ENCODE results near the gene CIB4.
"Not testable (repeated sequence)": the region's sequence is repeated elsewhere in the genome, so short reads cannot be mapped to it uniquely, and the experiment has no call there.

The CIB4 gene

DNA sequence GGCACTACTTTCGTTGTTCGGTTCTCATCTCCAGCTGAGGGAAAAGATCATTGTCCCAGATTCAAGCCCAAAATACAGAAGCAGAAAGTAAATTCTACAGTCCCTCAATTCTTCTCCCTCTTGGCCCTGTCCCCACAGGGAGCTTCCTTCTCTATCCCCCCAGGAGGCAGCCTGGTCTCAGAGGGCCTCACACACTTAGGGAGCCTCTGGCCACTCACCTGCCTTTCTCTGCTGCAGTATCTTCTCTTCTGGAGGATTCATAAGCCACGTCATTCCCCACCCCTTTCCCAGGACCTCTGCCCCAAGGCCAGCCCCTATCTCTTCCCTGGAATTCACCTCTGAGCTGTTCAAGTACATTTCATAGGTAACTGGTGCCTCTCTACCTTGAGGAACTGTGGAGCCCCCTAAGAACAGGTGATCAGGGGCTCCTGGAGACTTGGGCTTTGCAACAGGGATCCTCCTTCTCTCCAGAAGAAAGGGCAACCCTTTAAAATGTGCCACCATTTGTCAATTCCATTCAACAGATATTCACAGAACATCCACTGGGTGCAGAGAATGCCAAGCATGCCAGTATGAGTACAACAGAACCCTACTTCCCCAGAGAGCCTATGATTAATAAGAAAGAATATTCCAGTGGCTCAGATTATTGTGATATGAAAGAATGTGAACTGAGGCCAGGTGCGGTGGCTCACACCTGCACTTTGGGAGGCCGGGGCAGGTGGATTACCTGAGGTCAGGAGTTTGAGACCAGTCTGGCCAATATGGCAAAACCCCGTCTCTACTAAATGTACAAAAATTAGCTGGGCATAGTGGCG is 72.9 kb downstream of the CIB4 start:
- DNase-seq (ENCODE audit: low read depth in 2 of 2), result no peak

DNA sequence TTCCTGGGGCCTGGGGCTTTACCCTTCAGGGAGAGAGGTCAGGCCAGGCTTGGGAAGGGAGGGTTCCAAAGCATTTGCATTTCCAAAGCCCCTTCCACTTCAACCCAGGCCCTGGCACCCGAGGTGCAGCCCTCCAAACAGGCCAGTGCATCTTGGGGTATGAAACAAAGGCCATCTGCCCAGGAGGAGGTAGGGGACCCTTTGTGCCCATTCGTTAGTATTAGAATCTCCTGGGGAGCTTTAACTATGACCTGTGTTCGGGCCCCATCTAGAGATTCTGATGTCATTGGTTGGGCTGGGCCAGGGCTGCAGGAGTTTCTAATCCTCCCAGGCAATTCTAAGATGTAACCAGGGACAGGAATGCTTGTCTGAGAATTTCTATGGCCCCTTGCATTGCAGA is 73.6 kb downstream of the CIB4 start:
- no peak for DNase-seq (ENCODE audit: low read depth in 2 of 2)

DNA sequence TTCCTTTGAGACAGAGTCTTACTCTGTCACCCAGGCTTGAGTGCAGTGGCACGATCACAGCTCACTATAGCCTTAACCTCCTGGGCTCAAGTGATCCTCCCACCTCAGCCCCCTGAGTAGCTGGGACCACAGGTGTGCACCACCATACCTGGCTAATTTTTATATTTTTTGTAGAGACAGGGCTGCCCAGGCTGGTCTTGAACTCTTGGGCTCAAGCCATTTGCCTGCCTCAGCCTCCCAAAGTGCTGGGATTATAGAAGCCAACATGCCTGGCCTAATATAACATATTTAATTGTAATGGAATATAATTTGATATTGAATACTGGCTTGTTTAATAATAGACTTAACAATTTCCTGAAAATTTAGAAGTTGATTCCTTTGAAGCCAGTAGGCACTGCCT is 74.4 kb downstream of the CIB4 start:
- DNase-seq (ENCODE audit: low read depth in 2 of 2), result not testable (repeated sequence)

DNA sequence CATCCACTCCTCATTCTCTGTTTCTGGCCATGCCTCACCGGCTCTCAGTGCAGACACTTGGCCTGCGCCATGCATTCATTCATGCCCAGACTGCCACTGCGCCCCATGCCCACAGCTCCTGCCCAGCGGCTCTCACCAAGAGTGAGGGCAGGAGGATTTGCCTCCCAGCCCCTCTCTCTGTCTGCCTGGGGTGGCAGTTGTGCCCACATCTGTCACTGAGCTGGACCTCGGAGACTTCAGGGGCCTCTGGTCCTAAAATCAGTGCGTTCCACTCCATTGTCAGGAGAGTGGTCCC is 75.1 kb downstream of the CIB4 start:
- no peak for DNase-seq (ENCODE audit: low read depth in 2 of 2)

DNA sequence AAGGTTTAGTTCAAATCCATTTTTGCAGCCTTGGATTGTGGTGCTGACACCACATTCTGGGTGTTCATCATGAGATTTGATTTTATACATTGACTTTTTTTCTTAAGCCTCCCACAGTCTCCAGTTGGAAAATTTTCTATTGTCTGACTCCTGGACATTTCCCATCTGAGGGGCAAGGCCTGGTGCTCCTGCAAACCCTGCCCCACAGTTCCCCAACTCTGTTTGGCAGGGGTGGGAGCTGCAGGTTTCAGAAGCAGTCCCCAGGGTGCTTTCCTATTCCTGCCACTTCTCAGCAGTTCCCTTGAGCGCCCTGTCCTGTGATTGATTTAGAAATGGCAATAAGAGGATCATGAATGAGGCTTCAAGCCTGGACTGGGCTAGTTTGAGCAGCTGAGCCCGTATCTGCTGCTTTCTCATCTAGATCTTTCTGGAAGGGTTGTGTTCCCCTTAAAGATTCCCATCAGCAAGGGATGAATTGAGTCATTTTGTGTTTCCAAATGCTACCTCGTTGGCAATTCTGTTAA is 77.0 kb downstream of the CIB4 start:
- DNase-seq (ENCODE audit: low read depth in 2 of 2), result no peak

DNA sequence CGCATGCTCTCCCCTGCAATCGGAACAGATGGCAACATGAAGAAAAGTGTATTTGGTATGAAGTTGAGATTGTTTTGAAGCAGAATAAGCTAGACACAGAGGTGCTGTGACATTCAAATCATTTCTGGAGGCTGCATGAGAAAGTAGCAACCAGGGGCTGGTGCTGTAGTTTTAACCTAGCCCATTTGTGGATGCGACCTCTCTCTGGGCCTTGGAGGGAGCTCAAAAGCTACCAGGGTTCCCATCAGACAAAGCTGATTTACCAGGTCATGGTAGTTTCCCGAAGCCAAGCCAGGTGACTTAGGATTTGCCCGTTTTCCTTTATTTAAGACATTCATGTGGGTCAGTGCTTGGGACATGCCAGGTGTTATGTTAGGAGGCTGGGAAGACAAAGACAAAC is 77.5 kb downstream of the CIB4 start:
- no peak for DNase-seq (ENCODE audit: low read depth in 2 of 2)

DNA sequence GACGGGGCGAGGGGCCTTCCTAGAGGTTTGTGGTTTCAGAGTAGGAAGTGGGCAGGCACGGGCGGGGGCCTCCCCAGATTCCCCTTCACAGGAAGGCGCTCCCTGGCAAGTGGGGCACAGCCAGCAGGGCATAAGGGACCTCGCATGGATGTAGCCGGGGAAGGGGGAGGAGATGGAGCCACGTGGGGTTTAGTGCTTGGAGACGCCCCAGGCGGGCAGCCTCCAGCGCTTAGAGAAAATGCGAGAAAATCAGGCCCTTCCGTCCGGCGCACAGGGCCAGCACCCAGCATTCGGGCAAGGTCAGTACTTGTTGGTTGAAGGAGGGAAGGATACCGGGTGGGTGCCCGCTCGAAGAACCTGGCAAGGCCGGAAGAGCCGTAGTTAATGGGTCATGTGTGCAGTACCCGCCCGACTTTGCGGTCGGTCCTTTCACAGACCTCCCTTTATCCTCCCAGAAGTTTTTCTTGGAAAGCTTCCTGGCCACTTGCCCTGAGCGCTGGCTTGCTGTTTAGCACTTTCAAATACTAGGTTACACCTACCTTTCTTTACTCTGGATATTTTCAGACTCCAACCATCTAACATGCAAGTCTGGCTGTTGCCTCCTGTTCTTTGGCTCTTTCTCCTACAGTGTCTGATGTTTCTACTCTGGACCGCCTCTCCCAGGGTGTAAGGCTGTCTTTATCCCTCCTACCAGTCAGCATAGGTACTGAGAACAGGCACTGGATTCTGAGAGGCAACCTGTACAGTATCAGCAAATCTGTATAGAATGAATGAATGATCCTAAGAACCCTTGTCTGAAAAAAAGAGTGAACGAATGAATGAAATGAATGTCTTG is 78.1 kb downstream of the CIB4 start:
- no peak for DNase-seq (ENCODE audit: low read depth in 2 of 2)

DNA sequence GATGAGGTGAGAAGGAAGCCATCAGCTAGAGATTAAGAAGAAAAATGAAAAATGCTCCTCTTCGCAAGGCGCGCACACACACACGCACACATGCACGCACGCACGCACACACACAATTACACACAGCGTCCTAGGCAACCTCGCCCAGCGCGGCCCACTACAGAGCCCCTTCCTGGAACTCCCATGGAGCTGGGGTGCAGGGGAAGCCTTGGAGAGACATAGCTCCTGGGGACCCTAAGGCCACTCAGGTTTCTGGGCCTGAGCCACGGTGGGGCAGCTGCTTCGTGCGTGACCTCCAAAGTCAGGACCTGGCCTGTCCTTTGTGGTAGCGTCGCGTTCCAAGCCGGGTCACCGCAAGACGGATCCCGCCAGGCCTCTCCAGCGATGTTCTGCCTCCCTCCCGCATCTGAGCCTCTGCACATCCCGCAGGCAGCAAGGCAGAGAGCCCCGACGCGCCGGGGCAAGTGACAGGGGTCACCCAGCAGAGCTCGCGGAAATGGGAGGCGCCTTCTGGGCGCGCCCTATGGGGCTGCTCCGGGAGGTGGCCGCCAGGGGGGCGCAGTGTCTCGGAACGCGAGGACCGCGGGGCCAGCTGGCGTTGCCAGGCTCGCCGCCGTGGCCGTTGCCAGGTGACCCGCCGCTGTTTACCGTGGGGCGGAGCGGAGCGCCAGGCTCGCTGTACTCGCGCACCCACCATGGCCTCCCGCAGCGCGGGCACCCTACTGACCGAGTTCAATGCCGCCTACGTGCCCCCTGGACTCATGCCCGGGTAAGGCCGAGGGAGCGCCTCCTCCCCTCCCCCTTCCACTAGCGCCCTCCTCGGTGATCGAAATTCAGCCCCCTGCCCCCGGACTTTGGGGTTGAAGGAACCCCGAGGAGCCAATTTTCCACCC is 79.0 kb downstream of the CIB4 start:
- DNase-seq (ENCODE audit: low read depth in 2 of 2), result no peak

DNA sequence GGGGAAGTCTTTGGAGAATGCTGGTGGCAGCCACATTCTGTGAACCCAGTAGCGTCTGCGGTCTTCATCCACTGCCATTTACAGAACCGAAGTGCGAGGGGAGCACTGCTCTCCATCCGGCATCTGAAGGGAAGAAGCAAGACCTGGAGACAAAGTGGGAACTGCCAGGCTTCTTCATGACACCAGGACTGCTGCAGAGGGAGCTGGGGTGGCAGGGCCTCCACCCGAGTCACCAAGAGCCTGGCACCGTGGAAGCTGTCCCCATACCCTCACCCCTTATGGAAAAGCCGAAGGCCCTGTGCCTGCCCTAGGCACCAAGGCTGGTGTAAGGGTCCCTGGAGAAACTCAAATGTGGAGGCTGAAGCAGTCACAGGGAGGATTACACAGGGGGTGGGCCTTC is 79.8 kb downstream of the CIB4 start:
- DNase-seq (ENCODE audit: low read depth in 2 of 2), result no peak

DNA sequence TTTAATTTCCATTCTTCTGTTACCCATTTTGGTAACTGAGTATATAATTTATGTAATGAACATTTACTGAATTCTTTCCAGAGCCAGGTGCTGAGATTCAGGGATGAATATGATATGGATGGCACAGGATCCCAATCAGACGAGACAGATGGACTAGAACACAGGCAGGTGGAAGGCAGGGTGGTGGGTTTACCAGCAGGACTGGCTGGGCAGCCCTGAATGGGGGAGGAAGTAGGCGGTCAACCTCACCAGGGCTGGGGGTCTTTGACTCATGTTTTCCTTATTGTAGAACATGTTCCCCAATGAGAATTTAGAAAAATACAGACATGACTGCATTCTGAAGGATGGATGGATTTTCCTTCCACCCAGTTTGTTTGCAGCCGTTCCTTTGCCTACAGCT is 80.3 kb downstream of the CIB4 start:
- DNase-seq (ENCODE audit: low read depth in 2 of 2), result no peak

DNA sequence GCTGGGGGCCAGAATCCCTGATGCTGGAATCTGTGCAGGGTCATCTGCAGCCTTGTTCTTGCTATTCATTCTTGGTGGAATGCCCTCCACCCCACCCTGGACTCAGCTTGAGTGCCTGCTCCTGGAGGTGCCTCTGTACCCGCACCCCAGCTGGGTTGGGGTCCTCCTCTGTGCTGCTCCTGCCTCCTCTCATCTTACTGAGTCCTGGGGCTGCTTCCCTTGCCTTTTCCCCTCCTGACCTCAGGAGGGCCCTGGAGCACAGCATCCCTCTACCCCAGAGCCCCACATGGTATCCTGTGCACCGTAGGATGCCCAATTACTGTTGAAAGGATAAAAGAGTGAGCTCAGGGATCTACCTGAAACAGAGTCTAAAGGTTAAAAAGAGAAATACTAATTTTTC is 81.6 kb downstream of the CIB4 start:
- no peak for DNase-seq (ENCODE audit: low read depth in 2 of 2)

DNA sequence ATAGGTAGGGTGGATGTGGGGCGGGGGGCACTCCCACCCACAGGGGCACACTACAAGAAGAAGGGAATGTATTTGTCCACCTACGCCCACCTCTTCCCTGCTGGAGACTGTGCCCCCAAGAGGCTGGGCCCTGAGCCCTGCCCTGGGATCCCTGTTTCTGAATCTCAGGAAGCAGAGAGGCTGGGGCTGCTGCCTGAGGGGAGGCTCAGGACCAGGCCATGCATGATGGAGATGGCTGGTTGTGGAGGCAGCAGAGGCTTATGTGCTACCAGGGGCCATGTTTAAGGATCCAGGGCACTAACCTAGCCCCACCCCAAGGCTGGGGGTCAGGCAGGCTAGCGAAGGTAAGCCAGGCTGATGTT is 82.1 kb downstream of the CIB4 start:
- no peak for DNase-seq (ENCODE audit: low read depth in 2 of 2)

DNA sequence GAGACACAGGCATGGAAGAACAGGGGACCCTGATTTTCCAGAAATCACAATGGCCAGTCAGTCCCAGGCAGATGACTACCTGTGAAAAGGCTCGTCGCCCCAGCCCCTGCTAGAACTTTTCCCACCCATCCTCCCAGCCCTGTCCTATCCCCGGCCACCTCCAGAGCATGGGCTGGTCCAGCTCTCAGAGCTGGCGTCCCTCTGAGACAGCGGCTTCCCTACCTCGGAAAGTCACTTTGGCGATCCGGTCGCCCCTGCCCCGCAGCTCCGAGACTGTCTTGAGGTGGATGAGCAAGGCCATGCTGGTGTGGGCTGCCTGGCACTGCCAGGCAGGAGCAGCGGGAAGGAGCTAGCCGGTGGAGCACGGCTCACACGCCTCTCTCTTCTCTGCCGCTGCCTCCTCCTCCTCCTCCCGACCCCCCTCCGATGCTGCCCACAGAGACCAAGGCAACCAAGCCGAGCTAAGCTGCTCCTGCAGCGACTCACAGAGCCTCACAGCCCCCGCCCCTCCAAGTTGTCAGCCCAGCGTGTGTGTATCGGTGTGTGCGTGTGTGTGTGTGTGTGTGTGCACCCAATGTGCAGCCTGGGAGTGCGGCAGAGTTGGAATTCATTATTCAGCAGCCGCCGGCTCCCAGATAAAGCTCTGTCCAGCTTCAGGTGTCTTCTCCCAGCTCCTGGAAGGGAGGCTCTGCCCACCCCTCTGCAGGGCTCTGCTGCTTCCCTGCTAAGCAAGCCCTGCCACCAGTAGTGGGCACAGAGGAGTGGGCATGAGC is 82.7 kb downstream of the CIB4 start:
- DNase-seq (ENCODE audit: low read depth in 2 of 2), result no peak

DNA sequence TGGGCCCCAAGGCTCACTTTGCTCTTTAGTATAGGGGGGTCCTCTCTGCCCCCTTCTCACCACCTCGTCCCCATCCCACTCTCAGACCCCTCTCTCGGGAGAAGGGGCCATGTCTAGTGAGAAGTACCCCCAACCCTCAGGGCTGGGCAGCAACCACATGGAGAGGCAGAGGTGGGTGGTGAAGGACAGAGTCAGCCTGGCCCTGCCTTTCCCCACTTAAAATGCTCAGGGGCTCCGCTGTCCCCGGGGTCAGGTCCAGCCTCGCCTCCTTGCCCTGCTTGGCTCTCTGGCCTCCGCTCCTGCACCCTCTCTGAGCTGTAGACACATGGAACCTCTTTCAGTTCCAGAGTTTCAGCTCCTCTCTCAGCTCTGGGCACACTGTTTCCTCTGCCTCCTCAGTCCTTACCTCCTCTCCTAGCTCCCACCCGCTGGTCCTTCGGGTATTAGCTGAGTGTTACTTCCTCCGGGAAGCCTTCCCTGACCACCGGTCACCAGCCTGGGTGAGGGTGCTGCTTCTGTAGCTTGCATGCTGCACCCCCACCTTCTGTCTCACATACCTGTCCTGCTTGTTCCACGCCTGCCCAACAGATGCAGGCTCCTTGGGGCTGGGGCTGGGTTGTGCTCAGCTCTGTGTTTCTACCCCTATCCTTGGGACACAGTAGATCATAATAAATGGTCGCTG is 83.8 kb downstream of the CIB4 start:
- DNase-seq (ENCODE audit: low read depth in 2 of 2), result no peak

DNA sequence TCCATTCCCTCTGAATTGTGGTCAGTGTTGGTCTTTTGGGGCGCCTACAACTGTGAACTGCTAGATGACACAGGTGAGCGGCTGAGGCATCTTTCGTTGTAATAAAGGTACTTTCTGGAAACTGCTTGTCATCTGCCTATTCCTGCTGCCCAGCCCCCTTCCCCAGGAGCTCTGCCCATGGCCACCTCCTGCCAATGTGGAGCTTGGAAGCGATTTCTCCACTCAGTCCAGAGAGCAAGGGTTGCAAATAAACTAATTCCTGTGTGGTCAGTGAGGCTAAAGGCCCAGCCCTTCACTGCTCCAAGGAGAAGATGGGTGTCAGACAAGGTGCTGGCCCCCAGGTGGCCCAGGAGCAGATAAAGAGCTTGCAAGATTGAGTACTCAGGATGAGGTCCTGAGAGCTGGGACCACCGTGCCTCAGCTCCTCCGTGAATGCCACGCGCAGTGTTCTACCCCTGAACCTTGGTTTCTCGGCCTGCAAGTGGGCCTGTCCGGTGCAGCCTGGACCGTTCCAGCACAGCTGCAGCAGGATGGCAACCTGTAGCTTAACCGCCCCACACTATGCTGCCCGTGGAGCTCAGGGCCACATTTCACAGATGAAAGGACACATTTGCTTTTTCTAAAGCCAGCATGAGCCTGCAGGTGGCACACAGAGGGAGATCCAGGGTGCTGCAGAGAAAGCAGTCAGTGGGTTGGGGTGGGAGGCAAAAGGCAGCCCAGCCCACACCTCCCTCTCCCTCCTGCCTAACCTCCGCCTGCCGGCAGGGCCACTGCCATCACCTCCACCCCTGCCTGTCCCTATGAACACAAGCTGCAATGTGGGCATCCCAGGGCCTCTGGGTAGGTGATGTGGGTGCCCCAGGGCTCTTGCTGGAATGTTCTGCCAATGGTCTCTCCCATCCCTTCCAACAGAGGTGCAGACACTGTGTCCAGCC is 84.6 kb downstream of the CIB4 start:
- DNase-seq (ENCODE audit: low read depth in 2 of 2), result no peak

DNA sequence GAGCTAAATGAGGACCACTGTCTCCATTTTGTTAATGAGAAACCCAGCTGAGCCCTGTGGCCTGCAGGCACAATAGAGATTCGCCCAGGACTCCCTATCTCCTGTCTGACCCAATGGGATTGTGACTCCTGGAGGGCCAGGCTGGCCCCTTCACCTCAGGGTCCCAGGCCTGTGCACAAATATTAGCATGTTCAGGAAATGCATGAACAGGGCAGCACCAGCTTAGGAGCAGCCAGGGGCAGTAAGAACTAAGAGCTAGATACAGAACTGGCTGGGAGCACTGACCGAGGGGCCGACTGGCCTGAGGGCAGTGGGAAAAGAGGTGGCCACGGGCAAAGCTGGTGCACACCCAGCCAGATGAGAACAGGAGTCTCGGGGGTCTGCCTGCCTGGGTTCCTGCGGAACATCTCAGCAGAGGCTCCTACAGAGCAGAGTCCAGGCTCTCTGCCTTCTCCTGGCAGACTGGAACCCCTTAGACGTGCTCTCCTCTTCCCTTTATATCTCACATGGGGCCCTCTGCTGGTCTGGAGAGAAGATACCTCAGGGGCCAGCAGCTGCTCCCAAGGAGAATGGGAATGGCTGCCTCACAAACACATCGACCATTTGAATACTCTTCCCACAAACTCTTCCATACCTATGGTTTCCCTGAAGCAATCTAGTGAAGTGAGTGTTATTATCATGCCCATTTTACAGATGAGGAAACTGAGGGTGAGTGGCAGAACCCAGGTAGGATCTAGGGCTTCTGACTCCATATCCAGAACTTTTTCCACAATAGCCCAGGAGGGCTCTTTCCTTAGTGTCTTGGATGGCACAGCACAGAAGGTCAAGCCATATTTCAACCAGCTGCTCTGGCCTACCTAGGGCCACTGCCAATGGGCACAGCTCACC is 85.7 kb downstream of the CIB4 start:
- no peak for DNase-seq (ENCODE audit: low read depth in 2 of 2)

DNA sequence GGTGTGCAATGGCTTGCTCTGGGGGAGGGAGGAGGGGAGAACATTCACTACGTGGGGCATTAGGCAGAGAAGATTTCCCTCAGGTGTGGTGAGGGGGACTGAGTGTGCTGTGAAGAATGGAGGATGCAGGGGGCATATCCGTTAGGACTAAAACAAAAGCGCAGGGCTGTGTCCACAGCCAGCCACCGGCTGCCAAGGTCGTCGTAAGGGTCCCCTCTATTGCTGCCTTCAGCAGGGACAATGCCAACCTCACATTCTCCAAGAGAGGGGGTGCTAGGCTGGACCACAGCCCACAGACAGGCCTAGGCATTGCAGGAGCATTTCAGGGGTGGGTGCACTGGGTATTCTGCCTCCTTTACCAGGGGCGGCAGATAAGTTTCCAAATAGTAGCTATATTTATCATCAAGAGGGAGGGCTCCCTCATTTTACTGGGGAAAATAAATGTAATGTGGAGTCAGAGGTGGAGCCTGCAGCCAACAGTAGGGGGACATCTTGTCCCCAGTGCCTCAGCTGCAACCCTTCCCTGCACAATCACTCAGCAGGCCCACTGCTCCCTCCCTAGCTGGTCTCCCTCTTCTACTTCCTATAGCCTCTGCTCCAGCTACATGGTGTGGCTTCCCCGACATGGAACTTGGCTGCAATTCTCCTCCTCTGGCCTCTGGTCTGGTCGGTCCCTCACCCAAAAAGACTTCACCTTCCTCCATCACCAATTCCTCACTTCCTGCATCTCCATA is 88.4 kb downstream of the CIB4 start:
- DNase-seq (ENCODE audit: low read depth in 2 of 2), result no peak

All from stimulated activated CD8-positive, alpha-beta memory T cell treated with anti-CD3 and anti-CD28 coated beads, Interleukin-2, amount 100 ng/mL, for 1 hour (primary cell).